ENCODE results near the gene ARMC6.

- TF ChIP-seq, protein P1, sequence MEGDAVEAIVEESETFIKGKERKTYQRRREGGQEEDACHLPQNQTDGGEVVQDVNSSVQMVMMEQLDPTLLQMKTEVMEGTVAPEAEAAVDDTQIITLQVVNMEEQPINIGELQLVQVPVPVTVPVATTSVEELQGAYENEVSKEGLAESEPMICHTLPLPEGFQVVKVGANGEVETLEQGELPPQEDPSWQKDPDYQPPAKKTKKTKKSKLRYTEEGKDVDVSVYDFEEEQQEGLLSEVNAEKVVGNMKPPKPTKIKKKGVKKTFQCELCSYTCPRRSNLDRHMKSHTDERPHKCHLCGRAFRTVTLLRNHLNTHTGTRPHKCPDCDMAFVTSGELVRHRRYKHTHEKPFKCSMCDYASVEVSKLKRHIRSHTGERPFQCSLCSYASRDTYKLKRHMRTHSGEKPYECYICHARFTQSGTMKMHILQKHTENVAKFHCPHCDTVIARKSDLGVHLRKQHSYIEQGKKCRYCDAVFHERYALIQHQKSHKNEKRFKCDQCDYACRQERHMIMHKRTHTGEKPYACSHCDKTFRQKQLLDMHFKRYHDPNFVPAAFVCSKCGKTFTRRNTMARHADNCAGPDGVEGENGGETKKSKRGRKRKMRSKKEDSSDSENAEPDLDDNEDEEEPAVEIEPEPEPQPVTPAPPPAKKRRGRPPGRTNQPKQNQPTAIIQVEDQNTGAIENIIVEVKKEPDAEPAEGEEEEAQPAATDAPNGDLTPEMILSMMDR (IDR thresholded peaks at IDR 0.05), result no peak
- TF ChIP-seq POLR2A (IDR thresholded peaks at IDR 0.05), result no peak
These were observed 69.8 kb downstream of the ARMC6 start for GRCh38 chr19:19103167-19103566.
